ENCODE results near the gene CLCN6. TPM values are rescaled to one million over a fixed set of nuclear protein-coding genes. Genes with fewer than 3 reads are reported as not detected.

CLCN6 gene
- polyA plus RNA-seq, 2 of the 4 experiments (the other 2 are of a cell fraction), result 5.7 to 9.0 TPM

DNA sequence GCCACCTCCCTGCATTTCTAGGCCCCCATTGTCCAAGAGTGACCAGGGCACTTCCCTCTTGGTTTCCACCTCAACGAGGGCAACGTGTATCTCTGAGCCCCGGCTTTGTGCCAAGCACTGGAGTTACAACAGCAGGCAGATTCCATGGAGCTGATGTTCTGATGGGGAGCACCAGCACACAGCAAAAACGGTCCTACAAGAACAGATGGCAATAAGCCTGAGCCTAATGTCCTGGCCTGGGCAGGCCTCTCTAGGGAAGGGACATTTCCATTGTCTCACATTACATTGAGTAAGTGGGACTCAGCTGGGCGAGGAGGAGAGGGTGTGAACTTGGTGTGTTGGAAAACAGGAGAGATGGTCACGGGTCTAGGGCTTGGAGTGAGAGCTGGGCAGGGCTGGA is 79.9 kb downstream of the CLCN6 start (continued):
- TF ChIP-seq, protein P1, sequence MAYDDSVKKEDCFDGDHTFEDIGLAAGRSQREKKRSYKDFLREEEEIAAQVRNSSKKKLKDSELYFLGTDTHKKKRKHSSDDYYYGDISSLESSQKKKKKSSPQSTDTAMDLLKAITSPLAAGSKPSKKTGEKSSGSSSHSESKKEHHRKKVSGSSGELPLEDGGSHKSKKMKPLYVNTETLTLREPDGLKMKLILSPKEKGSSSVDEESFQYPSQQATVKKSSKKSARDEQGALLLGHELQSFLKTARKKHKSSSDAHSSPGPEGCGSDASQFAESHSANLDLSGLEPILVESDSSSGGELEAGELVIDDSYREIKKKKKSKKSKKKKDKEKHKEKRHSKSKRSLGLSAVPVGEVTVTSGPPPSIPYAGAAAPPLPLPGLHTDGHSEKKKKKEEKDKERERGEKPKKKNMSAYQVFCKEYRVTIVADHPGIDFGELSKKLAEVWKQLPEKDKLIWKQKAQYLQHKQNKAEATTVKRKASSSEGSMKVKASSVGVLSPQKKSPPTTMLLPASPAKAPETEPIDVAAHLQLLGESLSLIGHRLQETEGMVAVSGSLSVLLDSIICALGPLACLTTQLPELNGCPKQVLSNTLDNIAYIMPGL (CRISPR knock-in tag; IDR thresholded peaks at IDR 0.05; ENCODE audit: borderline replicate concordance), result no peak
- TF ChIP-seq SMC3 (IDR thresholded peaks at IDR 0.05), result no peak

GRCh38 chr1:11886986-11887665 is 81.1 kb downstream of the CLCN6 start:
- WGBS (ENCODE audit: missing lambda C conversion rate), result 65% methylated on average over 12 of the region's 19 CpGs
- POLR2A ChIA-PET, result interaction anchor here (0.6 to 1.0 kb wide), 2 partner anchors 21 to 22 kb away, joined by 3 read pairs; no protein-coding TSS in a partner anchor

GRCh38 chr1:11887666-11888007 is 81.6 kb downstream of the CLCN6 start:
- POLR2A ChIA-PET, result interaction anchor here (0.6 to 1.0 kb wide), 2 partner anchors 21 to 22 kb away, joined by 3 read pairs; no protein-coding TSS in a partner anchor
- CTCF ChIA-PET, result interaction anchor here (1.7 kb wide), 1 partner anchor 49 kb away, joined by 4 read pairs; no protein-coding TSS in a partner anchor
- no peak overlapping the region for H3K4me2 ChIP-seq
- 69% methylated on average over 5 of the region's 7 CpGs for WGBS (ENCODE audit: missing lambda C conversion rate)
- H3K9me3 ChIP-seq, result no peaks in the 10 kb centered on the region
- H3K27ac ChIP-seq, result no peak overlapping the region
- no peak for TF ChIP-seq KDM1A (IDR thresholded peaks at IDR 0.05; ENCODE audit: low read depth)
- TF ChIP-seq HOXB5 (CRISPR knock-in tag; IDR thresholded peaks at IDR 0.05), result no peak
- TF ChIP-seq RFX5 (IDR thresholded peaks at IDR 0.05), result no peak
- no peak for TF ChIP-seq FOXS1 (CRISPR knock-in tag; IDR thresholded peaks at IDR 0.05)
- TF ChIP-seq SMC3 (IDR thresholded peaks at IDR 0.05), result no peak
- FAIRE-seq (no peak), DNase-seq (ENCODE audit: low read depth in 1 of 2, low spot score in 1 of 2) (no peak), ATAC-seq (no peak)
- no peak overlapping the region for H3K4me3 ChIP-seq
- no peaks in the 10 kb centered on the region for H3K4me1 ChIP-seq

More at GRCh38 chr1:11886986-11887665, 81.1 kb downstream of the CLCN6 start:
- FAIRE-seq, result no peak
- H3K9me3 ChIP-seq, result no peaks in the 10 kb centered on the region
- CTCF ChIA-PET, result interaction anchor here (1.7 kb wide), 1 partner anchor 49 kb away, joined by 4 read pairs; no protein-coding TSS in a partner anchor
- H3K27ac ChIP-seq, result no peak overlapping the region
- no peaks in the 10 kb centered on the region for H3K4me1 ChIP-seq
- H3K4me3 ChIP-seq, result no peak overlapping the region
- H3K4me2 ChIP-seq, result no peak overlapping the region
- DNase-seq (ENCODE audit: low read depth in 1 of 2, low spot score in 1 of 2), result no peak
- no peak for ATAC-seq
- no peak for TF ChIP-seq KDM1A (IDR thresholded peaks at IDR 0.05; ENCODE audit: low read depth)
- no peak for TF ChIP-seq HEYL (CRISPR knock-in tag; IDR thresholded peaks at IDR 0.05)

- H3K4me2 ChIP-seq, result no peak overlapping the region
- ATAC-seq, result no peak
- H3K4me3 ChIP-seq, result no peak overlapping the region
- no peaks in the 10 kb centered on the region for H3K4me1 ChIP-seq
- no peak for TF ChIP-seq TFCP2L1 (CRISPR knock-in tag; IDR thresholded peaks at IDR 0.05)
- no peak for TF ChIP-seq TP53 (CRISPR knock-in tag; IDR thresholded peaks at IDR 0.05)
- TF ChIP-seq JUN (IDR thresholded peaks at IDR 0.05), result no peak
- TF ChIP-seq HOXB13 (CRISPR knock-in tag; IDR thresholded peaks at IDR 0.05; ENCODE audit: low read depth), result no peak
- no peak for TF ChIP-seq RNF2 (IDR thresholded peaks at IDR 0.05; ENCODE audit: borderline replicate concordance, low read depth)
- no peak for TF ChIP-seq CBX8 (IDR thresholded peaks at IDR 0.05)
- TF ChIP-seq NPAS2 (CRISPR knock-in tag; IDR thresholded peaks at IDR 0.05; ENCODE audit: borderline replicate concordance), result no peak
- no peak for TF ChIP-seq HOXB5 (CRISPR knock-in tag; IDR thresholded peaks at IDR 0.05)
- TF ChIP-seq HDAC2 (IDR thresholded peaks at IDR 0.05), result no peak
- no peak for TF ChIP-seq SREBF2 (IDR thresholded peaks at IDR 0.05)
- TF ChIP-seq, protein P2, sequence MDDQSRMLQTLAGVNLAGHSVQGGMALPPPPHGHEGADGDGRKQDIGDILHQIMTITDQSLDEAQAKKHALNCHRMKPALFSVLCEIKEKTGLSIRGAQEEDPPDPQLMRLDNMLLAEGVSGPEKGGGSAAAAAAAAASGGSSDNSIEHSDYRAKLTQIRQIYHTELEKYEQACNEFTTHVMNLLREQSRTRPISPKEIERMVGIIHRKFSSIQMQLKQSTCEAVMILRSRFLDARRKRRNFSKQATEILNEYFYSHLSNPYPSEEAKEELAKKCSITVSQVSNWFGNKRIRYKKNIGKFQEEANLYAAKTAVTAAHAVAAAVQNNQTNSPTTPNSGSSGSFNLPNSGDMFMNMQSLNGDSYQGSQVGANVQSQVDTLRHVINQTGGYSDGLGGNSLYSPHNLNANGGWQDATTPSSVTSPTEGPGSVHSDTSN (IDR thresholded peaks at IDR 0.05), result no peak
- no peak for TF ChIP-seq EP300 (IDR thresholded peaks at IDR 0.05)
- no peak for TF ChIP-seq SMC3 (IDR thresholded peaks at IDR 0.05)
- no peak for TF ChIP-seq RFX5 (IDR thresholded peaks at IDR 0.05)
- TF ChIP-seq NFE2L2 (conservative IDR thresholded peaks at IDR 0.05; ENCODE audit: low read length), result no peak
- TF ChIP-seq, protein P1 (CRISPR knock-in tag; IDR thresholded peaks at IDR 0.05; ENCODE audit: borderline replicate concordance), result no peak
- TF ChIP-seq HOXA7 (CRISPR knock-in tag; IDR thresholded peaks at IDR 0.05), result no peak
- FAIRE-seq, result no peak
- ChIA-PET CTCF (interaction anchor here (1.2 to 1.7 kb wide), 2 partner anchors 50 to 52 kb away, joined by 3 to 4 read pairs; no protein-coding TSS in a partner anchor), POLR2A (no interaction called here)
- WGBS (ENCODE audit: missing lambda C conversion rate), result 39% methylated on average over 9 of the region's 15 CpGs
- no peaks in the 10 kb centered on the region for H3K9me3 ChIP-seq
- H3K27ac ChIP-seq, result no peak overlapping the region
- no peak for DNase-seq (ENCODE audit: low read depth in 1 of 2, low spot score in 1 of 2)
These were observed 82.3 kb downstream of the CLCN6 start for GRCh38 chr1:11888206-11888876.

Data from A549 (cell line).